ENCODE measurements around the gene FBXL7.

FBXL7 gene

GRCh38 chr5:15932066-15932465 is 432.1 kb downstream of the FBXL7 start:
- no peak for TF ChIP-seq CTCF (IDR thresholded peaks at IDR 0.05; ENCODE audit: low read depth, low read length)
- DNase-seq (ENCODE audit: low read depth in 2 of 2): no peak

GRCh38 chr5:15933259-15934207 is 433.6 kb downstream of the FBXL7 start:
- TF ChIP-seq CTCF (IDR thresholded peaks at IDR 0.05; ENCODE audit: low read depth, low read length): no peak

More at GRCh38 chr5:15932066-15932465, 432.1 kb downstream of the FBXL7 start:
- H3K4me3 ChIP-seq (replicated peaks in 1 of 2; ENCODE audit: low read depth in 2 of 2, low read length in 2 of 2): no peak overlapping the region

GRCh38 chr5:15936505-15937245 is 436.7 kb downstream of the FBXL7 start:
- DNase-seq (ENCODE audit: low read depth in 2 of 2): no peak

More at GRCh38 chr5:15933259-15934207, 433.6 kb downstream of the FBXL7 start:
- DNase-seq (ENCODE audit: low read depth in 2 of 2): peak; percentile 10 to 11
- no peak overlapping the region for H3K4me3 ChIP-seq (replicated peaks in 1 of 2; ENCODE audit: low read depth in 2 of 2, low read length in 2 of 2)

GRCh38 chr5:15937708-15938107 is 437.7 kb downstream of the FBXL7 start:
- no peak for TF ChIP-seq CTCF (IDR thresholded peaks at IDR 0.05; ENCODE audit: low read depth, low read length)
- H3K4me3 ChIP-seq (replicated peaks in 1 of 2; ENCODE audit: low read depth in 2 of 2, low read length in 2 of 2): no peak overlapping the region
- no peak for DNase-seq (ENCODE audit: low read depth in 2 of 2)

More at GRCh38 chr5:15936505-15937245, 436.7 kb downstream of the FBXL7 start:
- no peak overlapping the region for H3K4me3 ChIP-seq (replicated peaks in 1 of 2; ENCODE audit: low read depth in 2 of 2, low read length in 2 of 2)
- no peak for TF ChIP-seq CTCF (IDR thresholded peaks at IDR 0.05; ENCODE audit: low read depth, low read length)

- H3K4me3 ChIP-seq (replicated peaks in 1 of 2; ENCODE audit: low read depth in 2 of 2, low read length in 2 of 2): no peak overlapping the region
- no peak for TF ChIP-seq CTCF (IDR thresholded peaks at IDR 0.05; ENCODE audit: low read depth, low read length)
- no peak for DNase-seq (ENCODE audit: low read depth in 2 of 2)
These were observed 438.2 kb downstream of the FBXL7 start for GRCh38 chr5:15938186-15938585.

GRCh38 chr5:15938961-15939360 is 439.0 kb downstream of the FBXL7 start:
- DNase-seq (ENCODE audit: low read depth in 2 of 2): peak; percentile 61 to 92
- TF ChIP-seq CTCF (IDR thresholded peaks at IDR 0.05; ENCODE audit: low read depth, low read length): no peak
- no peak overlapping the region for H3K4me3 ChIP-seq (replicated peaks in 1 of 2; ENCODE audit: low read depth in 2 of 2, low read length in 2 of 2)
